GM10847 (cell line): Measurements from ENCODE around the gene TMEM30A.

ENCODE experiments used
- POLR2A ChIP-seq: IDR thresholded peaks from 2 replicates; pipeline ENCODE4 v1.6.1; 2011; ENCODE audit not compliant: insufficient read length; ENCODE audit errors: extremely low read depth

Gene TMEM30A

DNA sequence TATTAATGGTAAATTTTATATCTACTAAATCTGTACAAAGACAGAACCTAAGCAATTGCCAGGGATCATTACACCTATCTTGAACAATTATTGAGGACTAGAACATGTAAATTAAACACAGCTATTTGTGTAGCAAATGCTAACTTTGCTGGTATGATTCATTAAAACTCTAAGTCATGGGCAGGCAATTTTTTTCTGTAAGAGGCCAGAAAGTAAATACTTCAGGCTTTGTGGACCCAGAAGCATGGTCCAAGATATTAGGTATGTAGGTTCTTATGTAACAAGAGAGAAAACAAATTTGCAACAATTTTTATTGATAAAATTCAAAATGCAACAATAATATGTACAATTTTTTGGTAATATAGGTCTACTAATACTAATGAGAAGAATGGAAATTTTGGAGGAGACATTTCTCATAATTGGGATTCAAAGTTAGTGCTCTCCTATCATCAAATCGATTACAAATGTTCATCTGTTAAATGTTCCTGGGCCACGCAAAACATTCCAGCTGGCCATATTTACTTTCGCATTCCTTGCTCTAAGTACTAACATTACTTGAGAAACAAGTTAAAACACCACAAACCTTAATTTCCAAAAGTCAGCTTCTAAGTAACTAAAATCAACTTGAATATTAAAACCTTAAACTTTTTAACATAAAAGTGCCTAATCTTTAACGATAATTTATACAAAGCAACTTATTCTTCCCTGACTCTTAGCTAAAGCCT, 4.3 kb downstream of the TMEM30A start:
- TF ChIP-seq POLR2A = no peak

GRCh38 chr6:75279418-75279817, 5.2 kb downstream of the TMEM30A start:
- no peak for TF ChIP-seq POLR2A

DNA sequence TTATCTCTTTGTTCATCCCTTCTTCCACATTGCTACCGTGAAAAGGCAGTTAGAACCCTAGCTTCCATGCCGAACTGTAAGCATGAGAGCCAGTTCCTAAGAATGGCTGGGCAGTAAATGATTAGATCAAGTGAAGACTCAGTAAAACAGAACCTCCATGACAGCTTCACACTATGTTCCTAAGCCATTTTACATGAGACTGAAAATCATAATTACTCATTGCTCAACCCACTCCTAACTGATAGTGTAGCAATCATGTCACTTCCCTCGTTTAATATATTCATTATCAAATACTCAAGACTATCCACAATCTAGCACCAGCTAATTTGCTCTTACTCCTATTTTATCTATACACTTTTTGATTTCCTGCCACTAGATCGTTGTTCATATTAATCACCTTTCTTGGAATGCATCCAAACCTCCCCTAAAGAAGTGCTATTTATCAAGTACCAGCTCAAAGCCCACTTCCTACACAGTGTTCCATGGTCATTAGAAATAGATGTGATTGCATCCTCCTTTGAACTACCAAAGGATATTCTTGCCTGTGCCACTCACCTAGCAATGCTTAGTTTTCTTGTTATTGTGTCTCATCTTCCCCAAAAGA, 6.0 kb downstream of the TMEM30A start:
- no peak for TF ChIP-seq POLR2A

DNA sequence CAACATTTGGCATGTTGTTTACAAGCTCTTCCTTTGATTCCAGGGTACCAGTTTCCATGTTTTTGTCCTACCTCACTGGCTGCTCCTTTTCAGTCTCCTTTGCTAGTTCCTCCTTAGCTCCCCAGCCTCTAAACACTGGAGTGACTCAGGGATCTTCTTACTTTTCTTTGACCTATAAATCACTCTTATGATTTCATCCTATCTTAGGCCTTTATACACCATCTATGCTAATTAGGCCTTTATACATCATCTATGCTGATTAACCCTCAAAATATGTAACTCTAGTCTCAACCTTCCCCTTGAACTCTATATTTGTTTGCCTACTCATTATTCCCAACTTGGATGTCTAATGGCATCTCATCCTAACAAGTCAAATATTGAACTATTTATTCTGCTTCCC, 9.5 kb downstream of the TMEM30A start:
- TF ChIP-seq POLR2A = no peak

DNA sequence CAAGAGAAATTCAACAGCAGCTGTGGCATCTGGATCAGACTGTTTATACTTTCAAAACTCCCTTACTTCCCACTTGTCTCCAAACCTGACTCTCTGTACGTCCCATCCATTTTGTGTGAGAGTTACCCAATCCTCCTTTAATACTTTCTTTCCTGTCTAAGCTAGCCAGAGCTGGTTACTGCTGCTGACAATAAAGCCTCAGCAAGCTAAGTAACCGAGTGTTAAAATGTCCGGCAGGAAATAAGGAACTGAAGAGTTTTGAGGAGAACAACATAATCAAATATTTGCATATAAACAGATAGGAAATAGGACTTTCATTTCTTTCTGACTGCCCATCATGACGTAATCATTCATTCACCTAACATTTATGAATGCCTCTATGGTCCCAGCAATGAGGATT, 11.6 kb downstream of the TMEM30A start:
- no peak for TF ChIP-seq POLR2A

DNA sequence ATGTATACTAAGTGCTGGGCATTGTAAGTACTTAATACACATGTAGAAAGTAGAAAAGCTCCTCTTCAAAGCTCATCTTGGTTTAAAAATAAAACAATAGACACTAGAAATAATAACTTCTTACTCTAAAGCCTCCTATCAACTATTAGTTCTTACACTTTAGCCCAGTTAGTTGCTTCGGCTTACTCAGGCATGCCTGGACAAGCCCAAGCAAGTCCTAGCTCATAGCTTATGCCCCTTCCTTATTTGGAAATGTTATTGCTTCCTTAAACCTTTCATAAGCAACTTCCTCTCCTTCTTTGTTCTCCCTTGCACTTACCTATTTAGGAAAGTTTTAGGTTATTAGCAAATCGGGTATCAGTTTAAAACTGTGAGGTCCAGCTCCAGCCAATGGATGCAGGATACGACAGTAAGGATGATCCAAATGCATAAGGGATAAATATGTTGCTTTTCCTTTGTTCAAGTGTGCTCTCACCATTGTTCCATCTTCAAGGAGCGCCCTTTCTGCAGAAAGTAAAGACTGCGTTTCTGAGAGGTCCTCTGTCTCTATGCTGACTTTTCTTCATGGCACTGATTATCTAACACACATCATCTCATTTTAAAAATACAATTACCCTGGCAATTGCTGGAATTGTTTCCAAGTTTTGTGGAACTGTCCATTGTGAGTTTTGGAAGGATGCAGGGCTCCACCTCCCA, 12.3 kb downstream of the TMEM30A start:
- no peak for TF ChIP-seq POLR2A

DNA sequence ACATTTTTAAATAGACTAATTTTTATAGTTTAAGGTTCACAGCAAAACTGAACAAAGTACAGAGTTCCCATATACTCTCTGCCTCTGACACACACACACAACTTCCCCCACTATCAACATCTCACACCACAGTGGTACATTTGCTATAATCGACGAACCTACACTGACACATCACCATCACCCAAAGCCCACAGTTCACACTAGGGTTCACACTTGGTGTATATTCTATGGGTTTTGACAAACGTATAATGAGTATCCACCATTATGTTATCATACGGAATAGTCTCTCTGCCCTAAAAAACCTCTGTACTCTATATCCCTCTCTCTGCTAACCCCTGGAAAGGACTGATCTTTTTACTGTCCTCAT, 15.6 kb downstream of the TMEM30A start:
- no peak for TF ChIP-seq POLR2A

- TF ChIP-seq POLR2A = no peak
These were observed 16.2 kb downstream of the TMEM30A start for GRCh38 chr6:75268121-75268987.

DNA sequence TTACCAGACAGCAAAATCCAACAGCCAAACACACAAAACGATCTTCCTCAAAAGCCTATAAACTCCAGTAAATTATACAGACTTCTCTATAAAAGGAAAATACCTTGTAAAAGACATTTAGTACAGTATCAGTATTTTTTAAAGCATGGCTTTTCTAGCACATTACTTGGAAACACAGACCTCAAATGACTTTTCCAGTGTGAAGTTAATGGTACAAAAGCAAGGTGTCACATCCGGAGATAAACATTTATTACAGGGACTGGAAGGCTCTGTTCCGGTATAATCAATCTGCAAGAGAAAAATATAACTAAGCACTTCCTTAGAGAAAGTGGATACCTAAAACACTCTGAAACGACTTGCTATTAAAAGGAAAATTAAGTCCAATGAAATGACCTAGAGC, 17.1 kb downstream of the TMEM30A start:
- TF ChIP-seq POLR2A = no peak

DNA sequence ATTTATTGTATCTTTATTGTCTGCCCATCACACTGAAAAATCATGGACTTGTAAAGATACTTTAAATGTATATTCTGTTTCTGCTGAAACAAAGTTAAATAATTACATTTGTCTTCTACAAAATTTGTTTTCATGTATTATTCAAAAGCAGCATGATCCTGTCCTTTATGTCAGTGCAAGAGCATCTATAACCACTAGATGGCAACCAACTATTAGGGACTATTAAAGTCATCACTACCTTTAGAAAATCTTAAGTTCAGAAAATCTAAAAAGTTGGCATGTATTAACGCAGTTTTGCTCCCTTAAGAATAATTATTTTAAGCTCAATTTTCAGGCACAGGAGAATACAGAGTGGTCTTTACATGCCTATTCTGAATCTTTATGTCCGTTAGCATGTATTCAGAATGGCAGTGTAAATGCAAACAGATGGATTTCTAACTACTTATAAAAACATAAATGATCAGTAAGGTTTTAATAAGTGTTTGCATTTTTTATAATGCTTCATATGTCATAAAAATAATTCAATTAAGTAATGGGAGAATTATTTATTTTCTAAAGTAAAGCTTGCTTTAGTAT, 17.8 kb downstream of the TMEM30A start:
- no peak for TF ChIP-seq POLR2A

- TF ChIP-seq POLR2A = no peak
These were observed 21.2 kb downstream of the TMEM30A start for GRCh38 chr6:75263401-75263750.

DNA sequence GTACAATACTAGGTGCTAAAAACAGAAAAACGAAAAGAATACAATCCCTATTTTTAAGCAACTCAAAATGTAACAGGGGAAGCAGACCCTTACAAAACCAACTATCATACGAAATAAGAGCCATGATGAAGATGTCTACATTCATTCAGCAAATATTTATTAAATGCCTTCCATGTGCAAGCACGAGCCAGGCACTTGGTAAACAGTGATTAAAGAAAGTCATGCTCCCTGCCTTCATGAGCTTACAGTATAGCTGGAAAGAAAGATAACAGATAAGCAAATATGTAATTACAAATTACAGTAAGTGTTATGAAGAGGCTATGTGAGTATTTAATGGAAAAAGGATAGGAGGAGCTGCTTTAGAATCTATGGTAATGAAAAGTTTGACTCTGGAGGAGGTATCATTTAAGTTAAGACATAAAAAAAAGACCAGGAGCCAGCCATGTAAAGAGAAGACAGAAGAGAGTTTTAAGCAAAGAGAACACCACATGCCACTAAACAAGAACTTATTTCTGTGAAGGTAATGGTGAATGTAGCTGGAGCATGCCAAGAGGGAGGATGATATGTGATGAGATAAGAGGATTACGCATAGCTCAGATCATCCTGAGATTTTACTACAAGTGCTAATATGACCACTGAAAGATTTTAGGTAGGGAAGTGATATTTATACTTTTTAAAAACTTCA, 21.7 kb downstream of the TMEM30A start:
- TF ChIP-seq POLR2A = no peak

DNA sequence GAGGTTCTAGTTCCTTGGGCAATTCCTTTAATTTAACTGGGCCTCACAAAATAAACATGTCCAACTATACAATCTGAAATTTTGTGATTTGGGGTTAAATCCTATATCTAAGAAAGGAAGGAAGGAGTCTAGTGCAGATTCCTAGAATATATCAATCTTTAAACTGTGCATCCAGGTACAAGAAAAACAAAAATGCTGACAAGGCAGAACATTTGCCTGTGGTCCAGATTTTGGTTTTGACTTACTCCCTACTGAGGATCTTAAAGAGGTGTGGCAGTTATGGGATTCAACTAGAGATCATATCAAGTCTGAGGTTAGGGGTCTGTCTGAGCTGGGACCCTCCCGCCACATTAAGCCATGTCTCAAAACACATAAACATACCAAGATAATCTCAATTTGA, 23.3 kb downstream of the TMEM30A start:
- no peak for TF ChIP-seq POLR2A

GRCh38 chr6:75257343-75258087, 27.1 kb downstream of the TMEM30A start:
- no peak for TF ChIP-seq POLR2A

DNA sequence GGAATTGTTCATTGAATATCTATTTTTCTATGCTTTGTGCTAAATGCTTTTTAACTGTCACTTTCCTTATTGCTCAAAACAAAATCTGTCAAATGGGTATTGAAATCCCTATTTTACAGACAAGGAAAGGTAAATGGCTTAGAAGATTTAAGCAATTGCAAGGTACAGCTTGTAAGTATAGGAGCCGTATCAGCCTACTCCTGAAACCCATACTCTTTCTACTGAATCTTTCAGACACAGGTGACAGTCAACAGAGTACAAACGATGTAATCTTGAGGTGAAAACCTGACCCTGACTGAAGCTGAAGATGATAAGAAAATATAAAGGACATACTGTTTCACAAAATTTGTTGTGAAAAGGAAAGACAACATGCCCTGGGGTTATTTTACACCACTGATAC, 34.0 kb downstream of the TMEM30A start:
- TF ChIP-seq POLR2A = no peak

DNA sequence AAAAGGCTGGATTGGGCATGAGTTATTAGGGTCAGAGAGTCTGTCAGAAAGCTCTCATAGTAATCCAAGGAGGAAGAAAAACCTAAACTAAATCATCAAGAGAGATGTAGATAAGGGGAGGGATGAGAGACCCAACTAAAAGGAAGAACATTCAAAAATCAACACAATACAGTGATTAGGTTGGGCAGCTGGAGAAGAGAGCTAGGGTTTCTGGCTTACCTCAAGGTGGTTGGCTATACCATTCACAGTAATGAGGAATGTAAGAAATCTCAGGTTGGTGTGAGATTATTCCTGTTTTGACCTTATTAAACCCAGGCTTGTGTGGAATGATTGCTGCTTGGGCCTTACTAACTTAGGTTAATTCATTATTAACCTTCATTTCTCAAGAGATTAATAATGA, 34.8 kb downstream of the TMEM30A start:
- TF ChIP-seq POLR2A = no peak
